Mammary microvascular endothelial cell (primary cell): ENCODE results near the gene SEC61G. TPM values are rescaled to one million over a fixed set of nuclear protein-coding genes. Genes with fewer than 3 reads are reported as not detected.

ENCODE experiments used
- total RNA-seq: library from RNA; depleted of rRNA; stranded (reverse); fragments of >200 nt; gene quantifications from 2 replicates; pipeline ENCODE4 v1.2.3, GENCODE V29; 2015

The SEC61G gene
- total RNA-seq: 751 and 929 TPM in 2 replicates

DNA sequence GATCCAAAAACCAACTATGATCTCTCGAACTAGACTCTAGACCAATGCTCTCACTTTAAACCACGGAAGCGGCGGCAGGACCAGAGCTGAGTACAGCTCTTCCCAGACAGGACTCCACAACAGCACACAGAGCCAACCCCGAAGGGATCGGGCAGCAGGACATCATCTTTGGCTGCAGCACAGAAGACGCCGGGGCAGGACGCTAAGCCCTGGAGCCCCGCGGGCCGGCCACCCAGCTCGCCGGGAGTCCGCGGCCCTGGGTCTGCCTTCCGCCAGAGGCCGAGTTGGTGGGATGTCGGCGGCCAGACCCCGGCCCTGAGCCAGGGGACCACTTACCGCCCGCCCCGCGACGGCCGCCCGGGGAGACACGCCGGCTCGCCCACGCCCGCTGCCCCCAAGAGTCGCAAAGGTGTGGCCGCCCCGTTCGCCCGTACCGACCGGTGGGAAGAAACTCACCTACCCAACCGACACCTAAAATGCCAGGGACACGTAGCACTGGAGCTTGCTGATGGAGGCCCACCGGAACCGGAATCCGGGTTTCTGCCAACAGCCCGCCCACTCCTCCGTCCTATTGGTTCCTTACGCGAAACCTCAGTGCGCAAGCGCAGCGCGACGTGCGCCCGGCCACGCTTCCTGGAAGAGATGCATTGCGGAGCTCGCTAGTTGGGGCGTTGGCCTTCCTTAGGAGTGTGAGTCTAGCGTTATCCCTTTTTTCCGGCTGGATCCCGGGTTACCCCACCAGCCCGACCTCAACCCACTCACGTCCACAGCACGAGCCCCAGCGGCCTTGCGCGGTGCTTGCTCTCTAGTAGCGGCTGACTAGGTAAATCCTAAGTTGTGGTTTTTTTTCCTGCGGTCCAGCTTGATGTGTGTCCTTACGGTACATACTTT is at the start of gene SEC61G:
SEC61G (minus strand) TSS at position 510 of the 891 bp plus-strand sequence. CDS start 1,623 bp downstream, outside the sequence.

Other genes with a start within 250 kb of the SEC61G start
- gene VSTM2A, start 216.8 kb downstream of the SEC61G start, total RNA-seq: not detected in 2 replicates